Measurements from ENCODE around the gene MYO15A.

MYO15A gene

DNA sequence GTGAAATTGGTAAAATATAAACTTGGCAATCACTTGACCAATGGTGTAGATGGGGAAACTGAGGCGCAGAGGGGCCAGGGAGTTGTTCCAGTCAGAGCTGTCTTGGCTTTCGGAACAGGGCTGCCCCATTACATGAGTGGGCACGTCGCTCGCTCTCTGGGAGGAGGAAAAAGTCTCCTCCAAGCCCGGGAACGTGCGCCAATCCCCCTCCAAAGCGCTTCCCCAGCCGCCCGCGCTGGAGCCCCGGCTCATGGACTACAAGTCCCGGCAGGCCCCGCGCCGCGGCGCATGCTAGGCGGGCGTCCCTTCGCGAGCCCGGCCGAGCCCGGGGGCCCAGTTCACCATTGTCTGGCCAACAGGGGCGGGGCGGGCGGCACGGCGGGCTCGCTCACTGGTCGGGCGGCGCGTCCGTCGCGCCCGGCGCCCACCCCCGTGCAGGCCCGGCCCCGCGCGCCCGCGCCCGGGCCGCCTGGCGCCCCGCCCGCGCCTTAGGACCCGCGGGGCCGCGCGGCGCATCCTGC lies 116.6 kb downstream of the MYO15A start, which contains the start of gene LLGL1:
Gene LLGL1, plus strand, starts transcription at position 515 of the 521 bp plus-strand sequence. CDS start 48 bp downstream, outside the sequence.
- peak; percentile 95 for DNase-seq

DNA sequence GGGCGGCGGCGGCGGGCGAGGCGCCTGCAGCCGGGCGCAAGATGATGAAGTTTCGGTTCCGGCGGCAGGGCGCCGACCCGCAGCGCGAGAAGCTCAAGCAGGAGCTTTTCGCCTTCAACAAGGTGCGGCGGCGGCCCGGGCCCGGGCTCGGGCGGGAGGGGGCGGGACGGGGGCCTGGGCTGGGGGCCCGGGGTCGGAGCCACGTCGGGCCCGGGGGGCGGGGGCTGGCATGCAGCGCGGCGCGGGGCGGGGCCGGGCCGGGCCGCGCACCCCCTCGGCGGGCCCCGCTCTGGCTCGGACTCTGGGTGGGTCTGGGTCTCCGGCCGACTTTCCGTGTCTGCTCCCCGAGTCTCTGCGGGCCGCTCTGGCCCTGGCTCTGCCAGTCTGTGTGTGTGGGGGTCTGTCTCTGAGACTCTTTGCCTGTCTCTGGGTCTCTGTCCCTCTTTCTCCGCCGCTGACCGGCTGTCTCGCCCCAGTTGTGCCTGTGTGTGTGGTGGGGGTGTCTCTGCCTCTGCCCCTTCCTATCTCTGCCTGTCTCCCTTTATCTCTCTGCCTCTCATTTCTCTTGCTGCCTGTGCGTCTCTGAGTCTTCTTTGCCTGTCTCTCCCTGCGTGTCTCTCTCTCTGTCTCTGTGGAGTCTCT lies 117.2 kb downstream of the MYO15A start:
- no peak for DNase-seq

DNA sequence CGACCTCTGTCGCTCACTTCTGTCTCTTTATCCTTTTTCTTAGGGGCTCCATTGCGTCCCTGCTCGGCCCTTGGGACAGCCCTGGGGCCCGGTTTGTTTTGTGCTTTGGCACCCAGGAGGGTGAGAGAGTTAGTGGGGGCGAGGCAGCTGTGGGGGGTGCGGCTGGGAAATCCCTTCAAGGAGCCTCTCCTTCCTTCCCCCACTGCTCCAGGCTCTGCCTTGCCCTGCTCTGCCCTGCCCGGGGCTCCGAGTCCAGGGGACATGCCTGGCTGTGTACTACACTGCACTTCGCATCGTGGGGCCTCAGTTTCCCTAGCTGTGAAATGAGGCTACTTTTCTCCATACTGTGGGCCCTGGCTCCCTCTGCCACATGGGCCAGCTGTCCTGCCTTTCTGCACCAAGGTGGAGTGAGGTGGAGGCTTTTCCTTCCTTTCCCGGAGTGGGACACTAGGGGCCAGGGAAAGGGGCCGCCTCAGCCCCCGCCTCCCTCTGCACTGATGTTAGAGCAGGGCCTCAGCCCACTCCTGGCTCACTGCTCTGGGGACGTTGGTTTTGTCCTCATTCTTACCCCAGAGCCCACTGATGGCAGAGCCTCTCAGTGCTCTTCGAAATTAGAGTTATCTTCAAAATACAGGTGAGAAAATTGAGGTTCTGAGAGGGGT lies 117.9 kb downstream of the MYO15A start:
- DNase-seq = no peak

DNA sequence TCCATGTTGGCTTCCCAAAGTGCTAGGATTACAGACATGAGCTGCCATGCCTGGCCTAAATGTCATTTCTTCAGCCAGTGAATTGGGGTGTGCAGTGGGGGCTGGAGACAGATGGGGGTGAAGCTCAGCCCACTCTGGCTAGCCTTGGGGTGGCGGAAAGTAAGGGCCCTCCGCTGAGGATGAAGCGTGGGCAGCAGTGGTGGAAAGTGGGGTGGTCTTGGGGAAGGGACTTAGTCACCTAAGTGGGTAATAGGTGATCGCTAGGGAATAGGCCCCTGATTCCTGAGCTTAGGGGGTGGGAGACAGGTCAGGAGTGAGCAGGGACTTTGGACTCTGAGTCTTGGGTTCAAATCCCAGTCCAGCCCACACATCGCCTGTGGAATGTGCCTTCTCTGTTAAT lies 119.1 kb downstream of the MYO15A start:
- DNase-seq = no peak

DNA sequence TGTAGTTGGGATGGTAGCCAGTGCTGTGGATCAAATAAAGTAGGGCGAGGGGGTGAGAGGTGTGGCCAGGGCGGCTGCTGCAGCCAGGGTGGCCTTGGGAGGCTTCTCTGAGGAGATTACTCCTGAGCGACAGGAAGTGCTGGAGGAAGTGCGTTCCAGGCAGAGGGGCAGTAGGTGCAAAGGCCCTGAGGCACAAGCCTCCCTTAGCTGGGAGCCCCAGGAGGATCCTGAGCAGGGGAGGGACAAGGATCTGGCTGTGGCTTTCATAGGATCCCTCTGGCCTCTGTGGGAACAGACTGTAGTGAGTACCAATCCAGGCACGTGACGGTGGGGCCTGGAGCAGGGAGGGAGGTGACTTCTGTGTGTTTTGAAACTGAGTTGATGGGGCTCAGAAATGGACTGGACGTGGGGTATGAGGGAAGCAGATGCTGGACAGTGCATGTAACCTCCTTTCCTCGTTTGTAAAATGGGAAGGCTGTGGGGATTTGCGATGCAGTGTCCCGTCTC lies 119.7 kb downstream of the MYO15A start:
- DNase-seq = no peak

DNA sequence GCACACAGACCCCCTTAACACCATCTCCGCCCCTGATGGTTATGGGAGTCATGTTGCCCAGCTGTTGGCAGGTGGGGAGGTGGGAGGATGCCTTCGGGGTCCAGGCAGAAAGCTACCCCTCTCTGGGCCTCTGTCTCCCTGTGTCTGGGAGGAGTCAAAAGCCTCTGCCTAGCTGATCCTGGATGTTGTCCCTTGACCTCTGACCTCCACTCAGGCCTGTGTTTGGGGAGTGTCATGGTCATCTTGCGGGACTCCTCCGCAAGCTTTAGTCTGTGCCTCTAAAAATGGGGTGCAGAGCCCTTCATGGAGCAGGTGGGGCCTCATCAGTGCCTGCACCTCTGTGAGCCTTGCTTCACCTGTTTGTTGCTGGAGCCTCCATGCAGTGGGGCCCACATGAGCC lies 120.7 kb downstream of the MYO15A start:
- DNase-seq = no peak

Measured in stimulated activated CD4-positive, alpha-beta T cell treated with anti-CD3 and anti-CD28 coated beads, Interleukin-1b, Interleukin-23, amount 100 ng/mL, for 48 hours (primary cell).